K562 (cell line): ENCODE measurements around the gene PPP2R3B. TPM values are rescaled to one million over a fixed set of nuclear protein-coding genes. Genes with fewer than 3 reads are reported as not detected.

ENCODE experiments used
- ATAC-seq: fragments of 200-7000 bp; cut with Tn5 transposase; 3 replicates; pipeline ENCODE4 v1.9.1; 2020; ENCODE audit warnings: moderate library complexity
- BruUV-seq: library from RNA; stranded (reverse); fragments of 400-500 nt; replicated peaks from 2 replicates; lab custom pipeline; 2021; lab: Mats Ljungman, UMichigan
- CTCF ChIA-PET: fragments of 300-600 bp; formaldehyde crosslinking; extraction: SDS; loops from one replicate; lab custom pipeline; 2021; ENCODE audit warnings: low intra/inter-chr PET ratio; lab: Yijun Ruan, JAX
- POLR2A ChIA-PET: fragments of 300-600, 350-650 bp; sonication (Branson Sonifier 250); formaldehyde crosslinking; extraction: SDS; loops from one replicate; lab custom pipeline; 2021; ENCODE audit warnings: antibody characterized with exemption, inconsistent platforms; lab: Yijun Ruan, JAX
- DNase-seq, 4 experiments: peaks; one replicate each; pipeline versions ENCODE4 v3.0.0 to v3.0.0-alpha.2; 2011 to 2018; ENCODE audit warnings: low spot score in 3 of 4, mixed read lengths in 3 of 4; ENCODE audit errors: extremely low read depth in 1 of 4
- FAIRE-seq: peaks from 2 replicates; lab custom pipeline; 2011; peaks lifted over from hg19 to GRCh38; lab: Jason Lieb, UNC
- H2AFZ ChIP-seq: 2 replicates; pipeline ENCODE4 v1.6.0; 2011; ENCODE audit warnings: low read depth, low read length, control low read depth, inconsistent platforms
- H3K27ac ChIP-seq: fragments of 200-600 bp; 3 replicates; pipeline ENCODE4 v1.8.0; 2011; ENCODE audit warnings: low read depth, mild to moderate bottlenecking, control low read depth, inconsistent platforms, low read length, moderate library complexity, mixed read lengths; ENCODE audit errors: extremely low read depth
- H3K27me3 ChIP-seq, 2 experiments: fragments of 300-600 bp in 1 of 2; 2 replicates in 1 of 2; 3 replicates in 1 of 2; pipeline versions ENCODE4 v1.6.0 to v1.8.0; 2011; ENCODE audit warnings: inconsistent platforms in 2 of 2, low read length in 2 of 2, mild to moderate bottlenecking in 1 of 2, mixed read lengths in 1 of 2, moderate library complexity in 1 of 2; ENCODE audit not compliant: control insufficient read depth in 2 of 2, insufficient read depth in 2 of 2
- H3K36me3 ChIP-seq: fragments of 300-600 bp; 3 replicates; pipeline ENCODE4 v1.8.0; 2011; ENCODE audit warnings: mild to moderate bottlenecking, low read length, inconsistent platforms; ENCODE audit not compliant: control insufficient read depth, insufficient read depth
- H3K4me1 ChIP-seq, 2 experiments: fragments of 200-600 bp in 1 of 2; replicated peaks in 1 of 2; 2 replicates in 1 of 2; 3 replicates in 1 of 2; pipeline versions ENCODE4 v1.5.1 to v1.8.0; 2011; ENCODE audit warnings: inconsistent platforms in 2 of 2, low read length in 2 of 2, mild to moderate bottlenecking in 1 of 2, mixed read lengths in 1 of 2, moderate library complexity in 1 of 2; ENCODE audit not compliant: control insufficient read depth in 2 of 2, insufficient read depth in 2 of 2
- H3K4me2 ChIP-seq: 2 replicates; pipeline ENCODE4 v1.6.1; 2011; ENCODE audit warnings: low read length, control low read depth, inconsistent platforms, mixed read lengths; ENCODE audit not compliant: insufficient read depth
- H3K4me3 ChIP-seq: fragments of 200-600 bp; sonication (generic), shearing (Covaris generic); 2 replicates; pipeline ENCODE4 v1.5.1; 2016; ENCODE audit warnings: control low read depth, inconsistent platforms
- H3K79me2 ChIP-seq: fragments of 200-600 bp; 3 replicates; pipeline ENCODE4 v1.8.0; 2011; ENCODE audit warnings: low read length, inconsistent platforms; ENCODE audit not compliant: control insufficient read depth, insufficient read depth
- H3K9ac ChIP-seq, 2 experiments: 2 replicates each; pipeline versions ENCODE4 v1.6.0 to v1.6.1; 2011; ENCODE audit warnings: low read depth in 2 of 2, low read length in 2 of 2, control low read depth in 1 of 2, inconsistent platforms in 1 of 2, mild to moderate bottlenecking in 1 of 2, mixed read lengths in 1 of 2; ENCODE audit not compliant: insufficient read depth in 1 of 2
- H3K9me1 ChIP-seq: one replicate; pipeline ENCODE4 v1.6.0; 2011; ENCODE audit warnings: inconsistent platforms, mild to moderate bottlenecking, low read length, moderate library complexity; ENCODE audit not compliant: control insufficient read depth, insufficient read depth
- H3K9me3 ChIP-seq: replicated peaks from 2 replicates; pipeline ENCODE4 v1.5.1; 2011; ENCODE audit warnings: low read depth, low read length, inconsistent platforms; ENCODE audit not compliant: control insufficient read depth, insufficient read depth
- H4K20me1 ChIP-seq: replicated peaks from 2 replicates; pipeline ENCODE4 v1.6.1; 2011; ENCODE audit warnings: low read length, inconsistent platforms, mixed read lengths; ENCODE audit not compliant: control insufficient read depth, insufficient read depth
- BRF1 ChIP-seq: IDR thresholded peaks from 3 replicates; pipeline ENCODE4 v1.6.1; 2011; ENCODE audit warnings: borderline replicate concordance, mild to moderate bottlenecking; ENCODE audit not compliant: insufficient read length; ENCODE audit errors: extremely low read depth
- CCNT2 ChIP-seq: IDR thresholded peaks from 2 replicates; pipeline ENCODE4 v1.6.1; 2011; ENCODE audit warnings: borderline replicate concordance, low read depth, mild to moderate bottlenecking, moderate library complexity, mixed read lengths, low read length; ENCODE audit not compliant: insufficient read length; ENCODE audit errors: extremely low read depth
- HDAC8 ChIP-seq: fragments of 450-650 bp; IDR thresholded peaks from 2 replicates; pipeline ENCODE4 v1.6.1; 2016; ENCODE audit warnings: mild to moderate bottlenecking, missing genetic modification characterization, moderate library complexity, missing compliant biosample characterization
- MEIS2 ChIP-seq: fragments of 450-650 bp; IDR thresholded peaks from 2 replicates; pipeline ENCODE4 v1.6.1; 2014; ENCODE audit warnings: mild to moderate bottlenecking; ENCODE audit not compliant: partially characterized antibody
- MTA3 ChIP-seq: fragments of 450-650 bp; formaldehyde crosslinking; IDR thresholded peaks from 2 replicates; pipeline ENCODE4 v1.6.1; 2017; ENCODE audit warnings: mild to moderate bottlenecking, borderline replicate concordance
- MTF1 ChIP-seq: fragments of 250-450 bp; sonication (Bioruptor Pico); IDR thresholded peaks from 2 replicates; pipeline ENCODE4 v1.9.0; 2021; ENCODE audit warnings: moderate library complexity, mild to moderate bottlenecking, inconsistent platforms, borderline replicate concordance
- NBN ChIP-seq: fragments of 450-650 bp; IDR thresholded peaks from 2 replicates; pipeline ENCODE4 v1.6.1; 2016; ENCODE audit warnings: low read depth, mild to moderate bottlenecking
- POLR2G ChIP-seq: fragments of 200-400 bp; formaldehyde crosslinking; IDR thresholded peaks from 2 replicates; pipeline ENCODE4 v1.6.1; 2017; ENCODE audit warnings: low read depth, mild to moderate bottlenecking, antibody characterized with exemption, low read length, moderate library complexity
- TEAD4 ChIP-seq, 2 experiments: sonication (generic) in 1 of 2; formaldehyde crosslinking in 1 of 2; IDR thresholded peaks; 2 replicates each; pipeline versions ENCODE4 v1.6.1 to v1.8.0; 2012 to 2022; ENCODE audit warnings: borderline replicate concordance in 1 of 2, inconsistent platforms in 1 of 2, low read length in 1 of 2, mild to moderate bottlenecking in 1 of 2, missing genetic modification reagents in 1 of 2
- ZNF384 ChIP-seq: IDR thresholded peaks from 2 replicates; pipeline ENCODE4 v1.6.1; 2012; ENCODE audit warnings: low read depth, low read length, improper control_type of control experiment
- ZNF551 ChIP-seq: fragments of 250-450 bp; sonication (Bioruptor Pico); IDR thresholded peaks from 2 replicates; pipeline ENCODE4 v1.5.0; 2021; ENCODE audit warnings: mild to moderate bottlenecking, moderate library complexity
- WGBS: fragments of 100-300 bp; shearing (Covaris generic); methylation state at CpG from one replicate; pipeline ENCODE4 v1.1.6; 2016; ENCODE audit warnings: low coverage, mixed read lengths; ENCODE audit not compliant: insufficient coverage; ENCODE audit errors: missing lambda C conversion rate; 5-methylcytosine and 5-hydroxymethylcytosine counted together
- in situ Hi-C: fragments of 300-500 bp; cut with MboI; formaldehyde crosslinking; loops from 4 replicates; pipeline ENCODE4 v1.15.0; 2018; ENCODE audit warnings: inconsistent platforms, mixed read lengths
- intact Hi-C: fragments of 100-400 bp; cut with micrococcal nuclease; formaldehyde crosslinking; loops from 2 replicates; pipeline ENCODE4 v1.14.2; 2022
- polyA plus RNA-seq, 8 experiments: library from polyadenylated mRNA; depleted of rRNA in 4 of 8; stranded (reverse) in 5 of 8; unstranded in 3 of 8; fragments of >200 nt; fragmentation: Nextera tagmentation in 2 of 8; fragmentation: Illumina TruSeq in 1 of 8; extraction: Ambion mirVana in 2 of 8; extraction: Trizol in 1 of 8; gene quantifications; 2 replicates each; pipeline versions ENCODE4 v1.2.1 to v1.2.3, GENCODE V29; 2011 to 2014; ENCODE audit warnings: inconsistent platforms in 1 of 8, missing spikeins in 1 of 8
- total RNA-seq, 7 experiments: library from RNA; depleted of rRNA in 6 of 7; stranded (reverse); fragments of >200 nt in 6 of 7; fragmentation: Illumina TruSeq in 2 of 7; extraction: Trizol in 2 of 7; gene quantifications; 2 replicates each; pipeline versions ENCODE4 v1.2.1 to v1.2.3, GENCODE V29; 2011 to 2021; ENCODE audit warnings: low replicate concordance in 1 of 7
- TF ChIP-seq, protein P1 (sequence below): sonication (generic); IDR thresholded peaks from 2 replicates; pipeline ENCODE4 v1.6.1; 2016
- TF ChIP-seq, protein P2 (sequence below): IDR thresholded peaks from 3 replicates; pipeline ENCODE4 v1.6.1; 2011; ENCODE audit warnings: borderline replicate concordance, mild to moderate bottlenecking; ENCODE audit not compliant: insufficient read length, insufficient read depth
- TF ChIP-seq, protein P3 (sequence below): fragments of 200-800 bp; sonication (Bioruptor generic); IDR thresholded peaks from 2 replicates; pipeline ENCODE4 v1.6.1; 2017; ENCODE audit warnings: missing genetic modification characterization, missing compliant biosample characterization
- TF ChIP-seq, protein P4 (sequence below), 2 experiments: fragments of 150-350 bp in 1 of 2; IDR thresholded peaks; 2 replicates each; pipeline ENCODE4 v1.6.1; 2012 to 2016; ENCODE audit warnings: low read depth in 2 of 2, low read length in 2 of 2, mild to moderate bottlenecking in 1 of 2, moderate library complexity in 1 of 2

PPP2R3B gene
- total and polyA plus RNA-seq, 9 of the 15 experiments (the other 6 are each of a cell fraction or from before 2014, with no cell fraction given): 0.04 to 18.2 (median 8.2) TPM; not detected in 1

DNA sequence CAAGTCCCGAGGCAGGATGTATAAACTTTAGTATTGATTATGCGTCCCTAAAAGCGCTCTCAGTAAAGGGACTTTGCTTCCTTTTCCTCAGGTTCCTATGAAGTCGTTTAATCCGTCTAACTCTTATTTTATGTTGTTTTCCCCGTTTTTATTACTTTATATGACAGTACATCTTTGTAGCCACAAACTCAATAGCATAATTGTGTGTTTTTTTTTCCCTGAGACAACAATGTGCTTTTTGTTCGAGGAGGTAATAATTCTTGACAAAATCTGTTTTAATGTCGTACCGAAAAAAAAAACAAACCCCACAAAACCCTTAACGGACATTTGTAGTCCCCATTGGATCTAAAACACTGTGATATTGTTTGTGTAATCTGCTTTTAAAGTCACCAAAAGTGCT lies 17.9 kb upstream of the PPP2R3B start:
- no peak overlapping the region for H3K4me2 ChIP-seq
- in situ Hi-C loops: no loop called here
- no peak overlapping the region for H3K4me3 ChIP-seq
- 21% methylated on average over 10 of the region's 10 CpGs for WGBS
- no peak for DNase-seq
- H3K27me3 ChIP-seq: peaks cover 0 to 7% of the 10 kb centered on the region in 2 experiments; a peak in 3 of 5 replicates
- H3K9me1 ChIP-seq: no peaks in the 10 kb centered on the region
- no peaks in the 10 kb centered on the region for H3K9me3 ChIP-seq
- CTCF ChIA-PET: no interaction called here
- H4K20me1 ChIP-seq: no peaks in the 10 kb centered on the region
- peaks cover 0 to 6% of the 10 kb centered on the region in 2 experiments; a peak in 2 of 5 replicates for H3K4me1 ChIP-seq
- intact Hi-C loops: no loop called here
- no peak overlapping the region for H3K9ac ChIP-seq
- H3K79me2 ChIP-seq: no peaks in the 10 kb centered on the region
- H3K27ac ChIP-seq: no peak overlapping the region
- POLR2A ChIA-PET: no interaction called here
- no TSS peak for BruUV-seq
- no peak overlapping the region for H2AFZ ChIP-seq
- no peak for ATAC-seq
- no peaks in the 10 kb centered on the region for H3K36me3 ChIP-seq
- FAIRE-seq: no peak
- TF ChIP-seq, protein P1, sequence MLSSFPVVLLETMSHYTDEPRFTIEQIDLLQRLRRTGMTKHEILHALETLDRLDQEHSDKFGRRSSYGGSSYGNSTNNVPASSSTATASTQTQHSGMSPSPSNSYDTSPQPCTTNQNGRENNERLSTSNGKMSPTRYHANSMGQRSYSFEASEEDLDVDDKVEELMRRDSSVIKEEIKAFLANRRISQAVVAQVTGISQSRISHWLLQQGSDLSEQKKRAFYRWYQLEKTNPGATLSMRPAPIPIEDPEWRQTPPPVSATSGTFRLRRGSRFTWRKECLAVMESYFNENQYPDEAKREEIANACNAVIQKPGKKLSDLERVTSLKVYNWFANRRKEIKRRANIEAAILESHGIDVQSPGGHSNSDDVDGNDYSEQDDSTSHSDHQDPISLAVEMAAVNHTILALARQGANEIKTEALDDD: no peak
- TF ChIP-seq MTA3 (no peak), TEAD4 (IDR thresholded peaks at IDR 0.05; ENCODE audit: low read length) (no peak), TEAD4 (CRISPR knock-in tag; IDR thresholded peaks at IDR 0.05; ENCODE audit: borderline replicate concordance) (no peak), CCNT2 (no peak), BRF1 (no peak), HDAC8 (tag) (no peak), ZNF384 (no peak), MEIS2 (no peak), POLR2G (no peak), NBN (no peak), MTF1 (CRISPR knock-in tag) (no peak), ZNF551 (no peak)
- TF ChIP-seq, protein P2, sequence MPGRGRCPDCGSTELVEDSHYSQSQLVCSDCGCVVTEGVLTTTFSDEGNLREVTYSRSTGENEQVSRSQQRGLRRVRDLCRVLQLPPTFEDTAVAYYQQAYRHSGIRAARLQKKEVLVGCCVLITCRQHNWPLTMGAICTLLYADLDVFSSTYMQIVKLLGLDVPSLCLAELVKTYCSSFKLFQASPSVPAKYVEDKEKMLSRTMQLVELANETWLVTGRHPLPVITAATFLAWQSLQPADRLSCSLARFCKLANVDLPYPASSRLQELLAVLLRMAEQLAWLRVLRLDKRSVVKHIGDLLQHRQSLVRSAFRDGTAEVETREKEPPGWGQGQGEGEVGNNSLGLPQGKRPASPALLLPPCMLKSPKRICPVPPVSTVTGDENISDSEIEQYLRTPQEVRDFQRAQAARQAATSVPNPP: no peak
- TF ChIP-seq, protein P3, sequence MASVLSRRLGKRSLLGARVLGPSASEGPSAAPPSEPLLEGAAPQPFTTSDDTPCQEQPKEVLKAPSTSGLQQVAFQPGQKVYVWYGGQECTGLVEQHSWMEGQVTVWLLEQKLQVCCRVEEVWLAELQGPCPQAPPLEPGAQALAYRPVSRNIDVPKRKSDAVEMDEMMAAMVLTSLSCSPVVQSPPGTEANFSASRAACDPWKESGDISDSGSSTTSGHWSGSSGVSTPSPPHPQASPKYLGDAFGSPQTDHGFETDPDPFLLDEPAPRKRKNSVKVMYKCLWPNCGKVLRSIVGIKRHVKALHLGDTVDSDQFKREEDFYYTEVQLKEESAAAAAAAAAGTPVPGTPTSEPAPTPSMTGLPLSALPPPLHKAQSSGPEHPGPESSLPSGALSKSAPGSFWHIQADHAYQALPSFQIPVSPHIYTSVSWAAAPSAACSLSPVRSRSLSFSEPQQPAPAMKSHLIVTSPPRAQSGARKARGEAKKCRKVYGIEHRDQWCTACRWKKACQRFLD (CRISPR knock-in tag): no peak
- TF ChIP-seq, protein P4, sequence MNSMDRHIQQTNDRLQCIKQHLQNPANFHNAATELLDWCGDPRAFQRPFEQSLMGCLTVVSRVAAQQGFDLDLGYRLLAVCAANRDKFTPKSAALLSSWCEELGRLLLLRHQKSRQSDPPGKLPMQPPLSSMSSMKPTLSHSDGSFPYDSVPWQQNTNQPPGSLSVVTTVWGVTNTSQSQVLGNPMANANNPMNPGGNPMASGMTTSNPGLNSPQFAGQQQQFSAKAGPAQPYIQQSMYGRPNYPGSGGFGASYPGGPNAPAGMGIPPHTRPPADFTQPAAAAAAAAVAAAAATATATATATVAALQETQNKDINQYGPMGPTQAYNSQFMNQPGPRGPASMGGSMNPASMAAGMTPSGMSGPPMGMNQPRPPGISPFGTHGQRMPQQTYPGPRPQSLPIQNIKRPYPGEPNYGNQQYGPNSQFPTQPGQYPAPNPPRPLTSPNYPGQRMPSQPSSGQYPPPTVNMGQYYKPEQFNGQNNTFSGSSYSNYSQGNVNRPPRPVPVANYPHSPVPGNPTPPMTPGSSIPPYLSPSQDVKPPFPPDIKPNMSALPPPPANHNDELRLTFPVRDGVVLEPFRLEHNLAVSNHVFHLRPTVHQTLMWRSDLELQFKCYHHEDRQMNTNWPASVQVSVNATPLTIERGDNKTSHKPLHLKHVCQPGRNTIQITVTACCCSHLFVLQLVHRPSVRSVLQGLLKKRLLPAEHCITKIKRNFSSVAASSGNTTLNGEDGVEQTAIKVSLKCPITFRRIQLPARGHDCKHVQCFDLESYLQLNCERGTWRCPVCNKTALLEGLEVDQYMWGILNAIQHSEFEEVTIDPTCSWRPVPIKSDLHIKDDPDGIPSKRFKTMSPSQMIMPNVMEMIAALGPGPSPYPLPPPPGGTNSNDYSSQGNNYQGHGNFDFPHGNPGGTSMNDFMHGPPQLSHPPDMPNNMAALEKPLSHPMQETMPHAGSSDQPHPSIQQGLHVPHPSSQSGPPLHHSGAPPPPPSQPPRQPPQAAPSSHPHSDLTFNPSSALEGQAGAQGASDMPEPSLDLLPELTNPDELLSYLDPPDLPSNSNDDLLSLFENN (IDR thresholded peaks at IDR 0.05; ENCODE audit: low read depth in 2 of 2, low read length in 2 of 2): no peak
